Measurements from ENCODE around the gene PHF2.

DNA sequence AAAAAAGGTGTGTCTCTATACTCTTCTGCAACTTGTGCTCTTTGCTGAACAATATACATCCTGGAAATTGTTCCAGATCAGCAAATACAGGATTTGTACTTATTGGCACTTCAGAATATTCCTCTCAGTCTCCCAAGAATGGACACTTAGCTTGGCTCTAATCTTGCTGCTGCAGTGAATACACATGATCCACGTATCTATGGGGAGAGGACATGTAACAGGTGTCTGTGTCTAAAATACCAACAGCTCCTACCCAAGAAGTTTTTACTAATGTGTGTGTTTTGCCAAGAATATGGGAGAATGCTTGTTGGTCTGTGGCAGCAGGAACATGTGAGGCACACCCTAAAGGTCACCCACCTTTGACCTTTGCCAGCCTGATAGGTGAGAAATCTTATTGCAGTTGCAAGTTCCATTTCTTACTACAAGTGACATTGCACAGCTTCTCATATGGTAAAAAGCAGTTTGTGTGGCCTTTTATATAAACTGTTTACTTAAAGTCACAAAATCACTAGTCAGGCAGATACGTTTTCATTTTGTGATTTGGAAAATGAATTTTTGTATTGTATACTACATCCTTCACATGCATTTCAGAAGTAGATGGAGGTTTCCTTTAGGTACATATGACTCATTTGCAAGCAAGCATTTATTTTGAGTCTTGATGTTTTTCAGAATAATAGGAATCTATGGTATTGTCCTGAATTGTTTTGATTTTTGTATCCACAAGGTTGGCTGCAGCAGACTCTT, 35.8 kb downstream of the PHF2 start:
- TF ChIP-seq, protein P1, sequence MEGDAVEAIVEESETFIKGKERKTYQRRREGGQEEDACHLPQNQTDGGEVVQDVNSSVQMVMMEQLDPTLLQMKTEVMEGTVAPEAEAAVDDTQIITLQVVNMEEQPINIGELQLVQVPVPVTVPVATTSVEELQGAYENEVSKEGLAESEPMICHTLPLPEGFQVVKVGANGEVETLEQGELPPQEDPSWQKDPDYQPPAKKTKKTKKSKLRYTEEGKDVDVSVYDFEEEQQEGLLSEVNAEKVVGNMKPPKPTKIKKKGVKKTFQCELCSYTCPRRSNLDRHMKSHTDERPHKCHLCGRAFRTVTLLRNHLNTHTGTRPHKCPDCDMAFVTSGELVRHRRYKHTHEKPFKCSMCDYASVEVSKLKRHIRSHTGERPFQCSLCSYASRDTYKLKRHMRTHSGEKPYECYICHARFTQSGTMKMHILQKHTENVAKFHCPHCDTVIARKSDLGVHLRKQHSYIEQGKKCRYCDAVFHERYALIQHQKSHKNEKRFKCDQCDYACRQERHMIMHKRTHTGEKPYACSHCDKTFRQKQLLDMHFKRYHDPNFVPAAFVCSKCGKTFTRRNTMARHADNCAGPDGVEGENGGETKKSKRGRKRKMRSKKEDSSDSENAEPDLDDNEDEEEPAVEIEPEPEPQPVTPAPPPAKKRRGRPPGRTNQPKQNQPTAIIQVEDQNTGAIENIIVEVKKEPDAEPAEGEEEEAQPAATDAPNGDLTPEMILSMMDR (IDR thresholded peaks at IDR 0.05) = no peak
- TF ChIP-seq CREM (CRISPR knock-in tag; IDR thresholded peaks at IDR 0.05) (no peak), GRHL2 (CRISPR knock-in tag; IDR thresholded peaks at IDR 0.05; ENCODE audit: insufficient replicate concordance, severe bottlenecking) (no peak)
